ENCODE data around the gene PNPLA2.

The PNPLA2 gene

GRCh38 chr11:819943-820649 is 1.4 kb downstream of the PNPLA2 start:
- peak; percentile 88 for DNase-seq

DNA sequence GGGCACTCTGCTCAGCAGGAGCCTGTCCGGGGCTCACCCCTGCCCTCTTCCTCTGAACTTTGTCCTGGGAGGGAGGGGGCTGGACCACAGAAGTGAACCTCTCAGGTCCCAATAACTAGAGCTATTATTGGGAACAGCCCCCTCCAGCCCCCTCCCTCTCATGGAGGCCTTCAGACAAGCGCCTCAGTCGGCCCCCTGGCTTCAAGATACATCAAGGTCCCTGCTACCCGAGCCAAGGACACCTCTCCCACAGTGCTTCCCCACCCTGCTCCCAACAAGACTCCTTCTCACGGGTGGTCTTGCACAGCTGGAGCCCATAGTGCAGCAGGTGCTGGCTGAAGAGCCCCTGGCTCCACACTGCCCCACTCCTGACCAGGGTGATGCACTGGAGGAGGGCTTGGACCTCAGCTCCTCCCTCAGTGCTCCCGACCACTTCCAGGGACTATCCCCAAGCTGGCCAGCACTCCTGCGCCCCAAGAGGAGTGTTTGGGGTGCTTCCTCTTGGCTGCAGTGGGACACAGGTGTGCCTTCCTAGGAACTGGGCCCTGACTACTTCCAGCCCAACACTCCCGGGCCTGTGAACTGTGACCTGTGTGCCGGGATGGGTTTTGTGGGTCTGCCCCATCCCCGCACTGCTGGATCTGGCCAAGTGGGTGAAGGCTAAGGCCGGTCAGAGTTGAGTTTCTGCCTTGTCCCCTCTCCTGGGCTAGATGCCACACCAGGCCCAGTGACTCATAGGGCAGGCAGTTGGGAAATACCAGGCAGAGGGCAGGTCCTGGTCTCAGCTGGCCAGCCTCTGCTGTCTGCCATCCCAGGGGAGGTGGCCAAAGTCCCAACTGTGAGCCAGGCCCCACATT is 2.2 kb downstream of the PNPLA2 start:
- no peak for DNase-seq

DNA sequence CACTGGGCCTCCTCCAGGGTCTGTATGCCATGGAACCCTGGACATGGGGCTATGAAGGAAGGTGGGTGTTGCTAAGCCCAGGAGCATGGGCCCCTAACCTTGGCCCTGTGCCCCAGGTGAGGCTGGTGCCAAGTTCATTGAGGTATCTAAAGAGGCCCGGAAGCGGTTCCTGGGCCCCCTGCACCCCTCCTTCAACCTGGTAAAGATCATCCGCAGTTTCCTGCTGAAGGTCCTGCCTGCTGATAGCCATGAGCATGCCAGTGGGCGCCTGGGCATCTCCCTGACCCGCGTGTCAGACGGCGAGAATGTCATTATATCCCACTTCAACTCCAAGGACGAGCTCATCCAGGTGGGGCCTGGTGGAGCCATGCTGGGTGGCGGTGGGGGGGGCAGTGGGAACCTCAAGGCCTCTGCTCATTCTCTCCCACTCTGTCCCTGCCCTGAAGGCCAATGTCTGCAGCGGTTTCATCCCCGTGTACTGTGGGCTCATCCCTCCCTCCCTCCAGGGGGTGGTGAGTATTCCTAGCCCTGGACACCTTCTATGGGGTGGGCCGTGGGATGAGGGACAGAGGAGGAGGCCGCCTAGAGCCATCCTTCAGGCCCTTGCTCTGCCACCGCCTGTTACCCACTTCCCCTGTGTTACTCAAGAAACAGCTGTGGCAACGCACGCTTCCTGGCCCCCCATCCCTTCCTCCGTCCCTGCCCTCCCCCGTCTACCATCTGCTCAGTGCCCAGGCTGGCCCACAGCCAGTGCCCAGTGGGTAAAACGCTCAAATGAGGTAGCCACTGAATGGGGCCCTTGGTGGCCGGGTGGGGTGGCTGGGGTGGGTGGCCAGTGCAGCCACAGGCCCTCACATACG is 3.0 kb downstream of the PNPLA2 start:
- no peak for DNase-seq

- DNase-seq = no peak
Measured at GRCh38 chr11:823441-824291, 5.0 kb downstream of the PNPLA2 start.

DNA sequence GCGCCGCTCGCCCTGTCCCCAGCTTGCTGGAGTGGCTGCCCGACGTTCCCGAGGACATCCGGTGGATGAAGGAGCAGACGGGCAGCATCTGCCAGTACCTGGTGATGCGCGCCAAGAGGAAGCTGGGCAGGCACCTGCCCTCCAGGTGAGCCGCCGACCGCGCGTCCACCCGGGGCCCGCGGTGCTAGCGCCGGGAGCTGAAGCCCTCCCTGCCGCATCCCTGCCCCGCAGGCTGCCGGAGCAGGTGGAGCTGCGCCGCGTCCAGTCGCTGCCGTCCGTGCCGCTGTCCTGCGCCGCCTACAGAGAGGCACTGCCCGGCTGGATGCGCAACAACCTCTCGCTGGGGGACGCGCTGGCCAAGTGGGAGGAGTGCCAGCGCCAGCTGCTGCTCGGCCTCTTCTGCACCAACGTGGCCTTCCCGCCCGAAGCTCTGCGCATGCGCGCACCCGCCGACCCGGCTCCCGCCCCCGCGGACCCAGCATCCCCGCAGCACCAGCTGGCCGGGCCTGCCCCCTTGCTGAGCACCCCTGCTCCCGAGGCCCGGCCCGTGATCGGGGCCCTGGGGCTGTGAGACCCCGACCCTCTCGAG is 5.7 kb downstream of the PNPLA2 start:
- no peak for DNase-seq

- no peak for DNase-seq
Measured at GRCh38 chr11:824942-825341, 6.2 kb downstream of the PNPLA2 start.

DNA sequence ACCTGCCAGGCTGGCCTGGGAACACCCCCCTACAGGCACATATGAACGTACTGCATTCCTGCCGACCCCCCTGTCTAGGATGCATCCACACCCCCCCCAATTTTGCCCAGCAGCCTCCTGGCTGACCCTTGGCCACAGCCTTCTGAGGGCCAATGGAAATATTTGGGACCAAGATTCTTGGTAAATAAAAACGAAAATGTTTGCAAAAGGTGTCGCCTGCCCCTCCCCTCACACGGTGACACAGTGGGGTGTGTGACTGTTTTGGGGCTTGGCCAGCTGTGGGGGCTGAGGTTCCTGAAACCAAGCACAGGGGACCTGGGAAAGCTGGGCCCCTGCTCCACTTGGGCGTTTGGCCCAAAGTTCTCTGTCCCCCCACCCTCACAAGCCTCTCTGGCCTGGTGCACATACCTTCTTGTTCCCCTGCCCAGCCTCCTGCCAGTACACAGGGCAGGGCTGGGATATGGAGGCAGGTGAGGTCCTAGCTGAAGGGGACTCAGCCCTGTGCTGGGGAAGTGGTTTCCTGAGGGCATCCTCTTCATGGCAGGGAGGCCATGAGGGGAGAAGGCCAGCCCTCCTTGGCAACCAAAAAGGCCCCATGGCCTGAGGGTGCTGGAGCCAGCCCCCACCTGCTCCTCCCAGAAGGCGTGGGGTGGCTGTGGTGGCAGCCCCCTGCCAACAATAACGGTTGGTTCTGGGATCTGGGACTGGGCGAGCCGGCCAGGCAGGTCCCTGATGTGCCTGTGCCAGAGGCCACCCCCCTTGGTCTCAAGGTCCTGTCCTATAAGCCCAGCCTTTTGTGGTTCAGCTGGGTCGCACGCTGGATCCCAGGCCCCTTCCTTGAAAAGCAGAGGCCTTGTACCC is 6.9 kb downstream of the PNPLA2 start:
- DNase-seq = no peak

DNA sequence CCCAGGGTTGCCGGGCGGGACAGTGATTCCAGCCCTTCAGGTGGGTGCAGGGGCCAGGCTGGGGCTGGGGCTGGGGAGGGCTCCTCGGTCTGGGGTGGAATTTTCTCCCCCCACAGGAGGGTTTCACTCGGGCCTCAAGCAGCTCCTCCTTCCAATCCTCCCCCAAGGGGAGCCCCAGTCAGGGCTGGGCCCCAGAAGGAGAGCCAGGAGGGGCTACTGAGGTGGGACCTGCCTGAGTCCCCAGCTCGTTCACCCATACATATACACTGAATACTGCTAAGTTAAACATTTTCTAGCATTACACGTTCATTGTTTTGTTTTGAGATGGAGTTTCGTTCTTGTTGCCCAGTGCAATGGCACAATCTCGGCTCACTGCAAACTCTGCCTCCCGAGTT is 7.5 kb downstream of the PNPLA2 start:
- DNase-seq = no peak

DNA sequence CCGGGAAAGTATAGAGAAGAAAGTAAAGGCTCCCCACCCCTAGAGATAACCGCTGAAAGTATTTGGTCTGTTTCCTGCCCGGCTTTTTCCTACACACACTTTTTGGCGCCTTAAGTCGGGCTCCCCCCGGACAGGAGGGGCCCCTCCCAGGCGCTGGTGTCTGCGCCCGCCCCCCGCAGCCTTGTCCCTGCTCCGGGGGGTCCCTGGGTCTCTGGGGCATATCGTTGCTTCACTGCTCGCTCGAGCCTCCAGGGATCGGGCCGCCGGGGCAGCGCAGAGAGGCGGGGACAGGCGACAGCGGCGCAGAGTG is 8.1 kb downstream of the PNPLA2 start:
- no peak for DNase-seq

GRCh38 chr11:827146-827896 is 8.6 kb downstream of the PNPLA2 start:
- no peak for DNase-seq

DNA sequence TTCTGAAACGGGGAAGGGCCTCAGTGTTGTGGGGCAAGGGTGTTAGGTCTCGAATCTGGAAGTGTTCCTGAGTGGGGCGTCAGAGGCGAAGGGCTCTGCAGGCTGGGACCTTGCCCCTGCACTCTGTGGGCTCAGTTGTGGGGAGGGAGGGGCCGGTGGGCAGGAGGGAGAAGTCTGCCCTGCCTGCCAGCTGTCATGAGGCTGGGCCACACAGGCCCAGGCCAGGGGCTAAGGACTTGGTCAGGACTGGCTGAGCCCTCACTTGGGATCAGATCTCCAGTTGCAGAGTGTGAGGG is 9.1 kb downstream of the PNPLA2 start, which contains the start of gene CRACR2B:
CRACR2B (plus strand) TSS at position 23 of the 296 bp plus-strand sequence. CDS start 689 bp downstream, outside the sequence.
- no peak for DNase-seq

DNA sequence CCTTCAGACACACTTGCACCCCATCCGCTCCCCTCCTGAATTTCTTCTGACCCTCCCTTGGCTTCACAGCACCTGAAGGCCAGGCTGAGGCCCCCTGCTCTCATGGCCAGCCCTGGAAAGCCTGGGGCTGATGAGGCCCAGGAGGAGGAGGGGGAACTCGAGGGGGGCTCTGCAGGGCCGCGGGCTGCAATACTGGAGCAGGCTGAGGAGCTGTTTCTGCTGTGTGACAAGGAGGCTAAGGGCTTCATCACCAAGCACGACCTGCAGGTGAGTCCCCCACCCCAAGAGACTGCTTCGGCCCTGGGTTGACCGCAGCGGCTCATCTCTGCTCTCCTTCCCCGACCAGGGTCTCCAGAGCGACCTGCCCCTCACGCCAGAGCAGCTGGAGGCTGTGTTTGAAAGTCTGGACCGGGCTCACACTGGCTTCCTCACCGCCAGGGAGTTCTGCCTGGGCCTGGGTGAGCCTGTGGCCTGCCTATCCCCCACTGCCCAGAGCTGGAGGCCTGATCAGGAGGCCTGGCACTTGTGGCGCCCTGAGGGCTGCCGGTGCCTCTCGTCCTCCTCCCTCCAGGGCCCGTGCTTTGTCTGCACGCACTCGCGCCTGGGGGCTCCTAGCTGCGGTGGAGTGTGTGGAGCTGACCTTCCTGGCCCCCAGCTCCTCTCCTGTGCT is 9.9 kb downstream of the PNPLA2 start:
- no peak for DNase-seq

- no peak for DNase-seq
Measured at GRCh38 chr11:829176-829846, 10.6 kb downstream of the PNPLA2 start.

- no peak for DNase-seq
Measured at GRCh38 chr11:829847-830294, 11.2 kb downstream of the PNPLA2 start.

GRCh38 chr11:830295-831117 is 11.8 kb downstream of the PNPLA2 start:
- peak; percentile 32 for DNase-seq

DNA sequence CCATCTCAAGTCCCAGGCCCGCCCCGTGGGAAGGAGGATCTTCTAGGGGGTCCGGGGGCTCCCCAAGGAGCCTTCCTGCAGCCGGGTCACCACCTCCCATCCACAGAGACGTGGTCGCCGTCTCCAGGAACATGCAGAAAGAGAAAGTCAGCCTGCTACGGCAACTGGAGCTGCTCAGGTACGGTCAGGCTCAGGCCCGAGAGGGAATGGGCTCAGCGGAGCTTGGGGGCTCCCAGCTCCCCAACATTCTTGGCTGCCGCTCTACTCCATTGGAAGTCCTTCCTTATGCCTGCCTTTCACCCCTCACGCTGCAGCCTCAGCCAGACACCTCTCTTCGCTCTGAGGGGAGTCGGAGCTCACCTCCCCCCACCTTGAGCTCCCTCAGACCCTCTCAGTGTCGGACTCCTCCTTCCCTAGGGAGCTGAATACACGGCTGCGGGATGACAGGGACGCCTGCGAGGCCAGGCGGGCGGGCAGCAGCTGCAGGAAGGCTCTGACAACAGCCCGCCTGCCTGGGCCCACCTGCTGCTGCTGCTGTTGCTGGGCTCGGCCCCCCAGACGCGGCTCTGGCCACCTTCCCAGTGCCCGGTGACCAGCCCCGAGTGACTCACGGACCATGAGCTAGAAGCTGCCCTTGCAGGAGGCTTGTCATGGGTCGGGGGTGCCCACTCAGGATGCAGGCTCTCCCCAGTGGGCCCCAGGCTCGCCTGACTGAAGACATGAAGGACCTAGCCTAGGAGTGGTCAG is 12.6 kb downstream of the PNPLA2 start:
- no peak for DNase-seq

DNA sequence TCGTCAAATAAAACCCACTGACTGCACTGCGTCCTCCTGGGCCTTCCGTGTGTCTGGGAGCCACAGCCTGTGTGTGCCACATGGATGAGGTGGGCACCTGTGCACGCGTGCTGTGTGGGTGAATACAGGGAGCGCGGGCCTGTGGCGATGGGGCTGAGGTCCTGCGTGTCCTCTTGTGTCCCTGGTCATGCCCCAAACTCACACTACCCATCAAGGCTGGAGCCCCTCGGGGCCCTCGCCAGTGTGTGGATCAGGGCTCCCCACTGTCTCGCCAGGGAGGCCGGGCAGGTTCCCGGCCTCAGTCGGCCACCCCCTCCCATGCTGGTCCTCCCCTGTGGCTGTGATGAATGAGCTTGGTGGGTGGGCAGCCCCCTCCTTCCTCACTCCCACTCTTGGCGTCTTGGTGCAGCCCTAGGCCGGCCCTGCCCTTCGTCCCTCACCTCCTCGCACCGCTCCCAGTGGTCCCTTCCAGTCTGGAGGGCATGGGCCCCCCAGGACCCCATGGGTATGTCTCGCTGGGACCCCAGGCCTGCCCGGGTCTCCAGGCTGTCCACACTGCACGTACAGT is 13.3 kb downstream of the PNPLA2 start:
- no peak for DNase-seq

Measured in activated CD4-positive, alpha-beta T cell treated with anti-CD3 and anti-CD28 coated beads for 1 hour (primary cell).